HG03064 (cell line): ENCODE data around the gene TOMM34.

Experiments
- ATAC-seq: cut with Tn5 transposase; IDR thresholded peaks from one replicate; pipeline ENCODE4 v1.9.1; 2021; ENCODE audit warnings: low read depth; ENCODE audit not compliant: unreplicated experiment

The TOMM34 gene

DNA sequence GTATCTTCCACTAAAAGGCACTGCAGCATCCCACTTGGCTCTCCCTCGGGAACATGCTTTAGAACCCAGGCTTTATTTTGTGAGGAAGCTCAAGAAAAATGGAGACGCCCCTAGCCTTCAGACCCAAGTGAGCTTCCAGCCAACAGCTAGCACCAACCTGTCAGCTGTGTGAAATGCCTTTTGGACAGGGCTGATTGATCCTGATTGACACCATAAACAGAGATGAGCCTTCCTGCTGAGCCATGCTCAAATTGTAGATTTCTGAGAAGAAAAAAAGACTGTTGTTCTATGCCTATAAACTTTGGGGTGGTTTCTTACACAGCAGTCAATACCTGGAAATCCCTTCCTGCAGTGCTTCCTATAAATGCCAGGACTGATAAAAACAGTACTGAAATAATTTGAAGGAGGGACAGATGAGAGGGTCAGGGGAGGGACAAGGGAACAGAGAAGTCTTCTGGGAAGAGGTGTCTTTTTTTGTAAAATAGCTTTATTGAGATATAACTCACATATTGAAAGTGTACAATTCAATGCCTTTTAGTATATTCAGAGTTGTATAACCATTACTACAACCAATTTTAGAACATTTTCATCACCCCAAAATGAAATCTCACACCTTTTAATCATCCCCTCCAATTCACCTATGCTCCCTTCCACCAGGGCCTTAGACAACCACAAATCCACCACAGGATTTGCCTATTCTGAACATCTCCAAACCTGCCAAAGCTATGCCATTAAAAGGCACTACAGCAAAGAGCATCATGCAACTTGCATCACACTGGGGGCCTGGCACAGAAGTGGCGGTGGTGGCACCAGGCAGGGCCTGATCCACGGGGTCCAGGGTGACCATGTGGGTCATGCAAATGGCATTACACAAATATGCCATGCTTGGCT is 3.4 kb upstream of the TOMM34 start:
- no peak for ATAC-seq

DNA sequence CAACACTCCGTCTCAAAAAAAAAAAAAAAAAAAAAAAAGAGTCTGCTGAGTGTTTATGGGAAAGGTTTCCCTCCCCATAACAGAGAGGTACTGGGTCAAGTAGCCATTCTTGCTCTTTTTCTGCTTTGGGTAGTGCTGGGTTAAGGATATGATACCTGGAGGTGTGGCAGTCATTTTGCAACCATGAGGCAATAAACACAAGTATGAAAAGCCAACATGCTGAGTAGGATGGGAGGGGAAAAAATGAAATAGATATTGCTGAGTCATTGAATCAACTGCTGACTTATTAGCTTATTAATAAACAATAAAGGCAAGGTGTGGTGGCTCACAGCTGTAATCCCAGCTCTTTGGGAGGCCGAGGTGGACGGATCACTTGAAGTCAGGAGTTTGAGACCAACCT is 2.3 kb upstream of the TOMM34 start:
- ATAC-seq: no peak

GRCh38 chr20:44961870-44962267 is 1.7 kb upstream of the TOMM34 start:
- ATAC-seq: no peak

DNA sequence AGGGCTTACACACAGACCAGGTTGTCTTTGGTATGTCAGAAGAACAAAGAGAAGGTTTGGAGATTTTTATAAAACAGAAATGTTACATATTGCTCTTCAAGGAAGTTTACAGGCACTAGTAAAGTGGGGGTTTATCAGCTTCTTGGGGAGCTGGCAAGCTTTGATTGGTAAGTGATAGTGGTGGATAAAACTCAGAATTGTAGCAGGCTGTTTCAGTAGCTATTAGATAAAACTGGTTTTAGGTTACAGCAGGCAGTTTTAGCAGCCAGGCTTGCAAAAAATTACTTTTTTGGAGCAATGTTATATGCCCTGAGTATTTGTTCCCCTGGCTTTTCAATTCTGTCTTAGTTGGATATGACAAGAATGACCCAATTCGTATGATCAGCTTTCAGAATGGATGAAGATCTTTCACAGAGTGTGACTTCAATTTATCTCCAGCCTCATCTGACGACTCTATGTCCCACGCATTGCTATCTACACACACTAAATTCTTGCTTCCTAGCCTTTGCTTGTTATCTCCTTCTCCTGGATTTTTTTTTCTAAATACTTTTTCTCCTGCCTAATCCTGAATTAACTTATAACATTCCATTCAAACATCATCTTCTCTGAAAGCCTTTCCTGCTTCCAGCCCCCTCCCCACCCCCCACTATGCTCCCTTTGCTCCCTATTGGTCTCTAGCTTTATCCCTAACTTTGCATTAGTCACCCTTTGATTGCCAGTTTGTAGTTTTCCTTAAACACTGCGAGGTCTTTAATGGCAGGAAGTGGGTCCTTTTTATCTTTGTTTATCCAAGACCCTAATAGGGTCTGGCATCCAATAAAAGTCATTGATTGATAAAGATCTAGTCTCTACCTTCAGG is 1.0 kb upstream of the TOMM34 start:
- ATAC-seq: no peak

DNA sequence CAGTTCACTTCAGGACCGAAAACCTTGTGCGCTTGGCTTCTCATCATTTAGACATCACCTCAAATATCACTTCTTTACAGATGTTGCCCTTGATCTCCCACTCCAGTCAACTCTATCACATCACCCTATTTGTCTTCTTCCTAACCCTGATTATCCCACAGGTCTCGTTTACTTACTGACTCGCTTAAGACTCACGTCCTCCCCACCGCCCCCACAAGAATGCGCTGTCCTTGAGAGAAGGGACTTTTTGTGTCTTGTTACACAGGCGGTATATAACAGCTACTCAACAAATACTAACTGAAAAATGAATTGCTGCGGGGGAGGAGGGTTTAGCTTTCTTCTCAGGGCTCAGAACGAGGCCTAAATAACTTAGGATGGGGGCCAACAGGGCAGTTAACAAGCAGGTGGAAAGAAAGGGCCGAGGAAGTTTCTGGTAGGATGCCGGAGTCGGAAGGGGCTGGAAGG is 527 bp downstream of the TOMM34 start:
- ATAC-seq: no peak

- ATAC-seq: no peak
These were observed 1.0 kb downstream of the TOMM34 start for GRCh38 chr20:44959082-44959637.

GRCh38 chr20:44958276-44958675 is 1.9 kb downstream of the TOMM34 start:
- ATAC-seq: no peak

- ATAC-seq: no peak
These were observed 3.8 kb downstream of the TOMM34 start for GRCh38 chr20:44956410-44956809.

DNA sequence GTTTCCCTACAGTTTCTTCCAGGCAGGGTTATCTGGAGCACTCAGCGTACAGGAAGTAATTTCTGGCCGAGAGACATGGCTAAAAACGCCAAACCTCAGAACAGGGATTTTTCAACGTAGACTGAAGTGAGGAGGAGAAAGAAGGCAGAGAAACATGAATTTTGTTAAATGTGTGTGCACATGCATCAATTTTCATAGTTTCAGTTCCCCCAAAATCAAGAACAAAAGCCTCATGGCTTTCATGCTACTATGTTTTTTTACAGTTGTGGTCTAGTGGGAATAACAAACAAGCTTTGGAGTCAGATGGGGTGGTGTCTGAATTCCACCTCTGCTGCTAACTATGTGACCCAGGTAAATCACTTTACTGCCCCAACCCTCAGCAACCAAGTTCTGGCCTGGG is 4.9 kb downstream of the TOMM34 start:
- ATAC-seq: no peak

GRCh38 chr20:44954211-44954610 is 6.0 kb downstream of the TOMM34 start:
- no peak for ATAC-seq

DNA sequence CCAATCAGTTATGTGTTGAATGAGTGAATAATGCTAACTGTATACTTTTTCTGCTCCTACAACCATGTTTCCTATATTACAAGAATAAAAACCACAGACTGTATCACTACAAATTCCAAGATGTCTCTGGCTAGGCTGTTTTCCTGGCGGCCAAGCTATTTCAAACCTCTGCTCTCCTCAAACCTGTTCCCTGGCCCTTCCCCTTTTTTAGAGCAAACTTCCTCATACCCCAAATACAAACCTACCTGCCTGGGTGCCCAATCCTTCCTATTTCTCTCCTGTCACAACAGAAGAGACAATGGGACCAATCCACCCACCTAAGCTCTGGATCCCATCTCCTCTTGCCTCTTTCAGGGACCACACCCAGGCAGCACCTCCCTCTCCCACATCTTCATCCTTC is 7.5 kb downstream of the TOMM34 start:
- no peak for ATAC-seq

- ATAC-seq: no peak
These were observed 9.8 kb downstream of the TOMM34 start for GRCh38 chr20:44950368-44950767.

DNA sequence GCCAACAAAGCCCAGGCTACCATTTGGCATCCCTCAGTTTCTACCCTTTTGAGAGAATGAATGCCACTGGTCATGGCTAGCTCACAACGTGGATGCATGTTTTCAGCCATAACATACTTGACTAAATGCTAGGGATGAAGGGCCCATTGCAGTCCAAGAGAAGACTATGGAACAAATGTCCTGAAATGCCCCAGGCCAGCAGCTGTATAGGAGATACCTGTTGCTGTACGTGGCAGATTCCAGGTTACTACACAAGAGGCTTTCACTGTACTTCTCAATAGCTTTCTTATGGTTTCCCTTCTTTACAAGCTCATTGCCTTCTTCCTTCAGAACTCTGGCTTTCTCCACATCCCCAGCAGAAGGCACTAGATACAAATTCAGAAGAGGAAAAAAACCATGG is 11.7 kb downstream of the TOMM34 start:
- ATAC-seq: no peak

DNA sequence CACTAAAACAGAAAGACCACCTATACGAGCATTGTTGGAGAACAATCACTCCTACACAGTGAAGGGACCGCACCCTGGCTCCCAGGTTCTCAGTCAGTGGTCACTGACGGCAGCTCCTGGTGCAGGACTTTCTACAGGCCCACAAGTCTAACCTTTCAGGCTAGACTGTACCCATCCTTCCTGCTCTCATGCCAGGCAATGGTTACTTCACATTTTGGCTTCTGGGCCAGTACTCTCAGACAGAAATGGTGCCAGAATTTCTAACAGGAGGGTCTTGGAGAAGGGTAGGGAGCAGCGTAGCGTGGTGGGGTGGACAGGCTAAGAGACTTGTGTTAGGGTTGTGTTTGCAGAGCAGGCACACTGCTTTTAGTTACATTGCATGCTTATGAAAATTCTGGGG is 12.1 kb downstream of the TOMM34 start:
- ATAC-seq: no peak

DNA sequence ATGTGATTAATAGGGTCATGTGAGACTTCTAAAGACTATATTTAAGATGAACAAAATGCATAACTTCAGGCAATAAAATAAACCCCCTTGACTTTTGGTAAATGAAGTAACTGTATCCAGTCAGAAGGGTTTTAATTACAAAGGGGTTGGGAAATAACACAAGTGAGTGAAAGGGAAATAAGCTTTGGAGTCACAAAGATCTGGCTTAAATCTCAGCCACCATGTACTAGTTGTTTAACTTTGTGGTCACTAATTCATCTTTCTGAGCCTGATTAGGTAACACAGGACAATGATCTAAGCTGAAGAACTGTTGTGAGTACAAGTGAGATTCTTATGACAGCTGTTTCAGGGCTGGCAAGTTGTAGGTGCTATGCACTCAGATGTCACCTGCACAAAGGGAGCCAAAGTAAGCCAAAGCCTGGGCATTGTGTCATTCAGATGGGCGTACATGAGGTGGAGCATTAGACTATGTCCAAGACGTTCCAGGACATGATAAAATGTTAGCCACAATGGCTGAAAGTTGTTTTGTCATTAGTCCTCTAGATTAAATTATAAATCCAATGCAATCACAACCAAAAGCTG is 13.8 kb downstream of the TOMM34 start:
- no peak for ATAC-seq

GRCh38 chr20:44945261-44945660 is 14.9 kb downstream of the TOMM34 start:
- no peak for ATAC-seq

GRCh38 chr20:44943828-44944227 is 16.4 kb downstream of the TOMM34 start:
- no peak for ATAC-seq

DNA sequence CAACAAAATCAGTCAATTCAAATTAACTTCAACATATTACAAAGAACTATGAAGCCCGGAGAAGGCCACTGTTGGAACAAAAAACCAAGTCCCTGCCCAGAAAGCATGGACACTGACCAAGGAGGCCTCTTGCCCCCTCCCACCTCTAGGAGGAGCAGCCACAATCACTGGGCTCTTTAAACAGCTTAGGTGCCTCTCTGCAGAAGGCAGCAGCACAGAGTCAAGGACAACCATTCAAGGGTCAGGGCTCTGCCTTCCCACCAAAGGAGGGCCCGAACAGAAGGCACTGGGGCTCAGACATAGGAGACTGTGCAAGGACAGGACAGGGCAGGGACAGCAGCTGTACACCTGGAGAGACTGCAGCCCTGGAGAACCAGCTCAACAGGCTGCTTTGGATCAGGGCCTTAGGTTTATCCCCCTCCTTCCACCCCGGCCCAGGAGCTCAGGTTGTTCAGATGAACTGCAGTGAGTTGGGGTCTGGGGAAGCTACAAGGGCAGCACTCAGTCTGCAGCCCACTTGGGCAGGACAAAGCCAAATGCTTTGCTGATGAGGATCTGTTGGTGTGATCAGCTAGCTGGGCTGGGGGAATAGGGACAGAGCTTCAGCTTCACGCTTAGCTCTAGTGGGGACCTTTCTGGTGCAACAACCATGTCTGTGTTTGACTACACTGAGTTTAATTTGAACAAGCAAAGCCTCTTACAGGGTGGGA is 17.8 kb downstream of the TOMM34 start:
- no peak for ATAC-seq

DNA sequence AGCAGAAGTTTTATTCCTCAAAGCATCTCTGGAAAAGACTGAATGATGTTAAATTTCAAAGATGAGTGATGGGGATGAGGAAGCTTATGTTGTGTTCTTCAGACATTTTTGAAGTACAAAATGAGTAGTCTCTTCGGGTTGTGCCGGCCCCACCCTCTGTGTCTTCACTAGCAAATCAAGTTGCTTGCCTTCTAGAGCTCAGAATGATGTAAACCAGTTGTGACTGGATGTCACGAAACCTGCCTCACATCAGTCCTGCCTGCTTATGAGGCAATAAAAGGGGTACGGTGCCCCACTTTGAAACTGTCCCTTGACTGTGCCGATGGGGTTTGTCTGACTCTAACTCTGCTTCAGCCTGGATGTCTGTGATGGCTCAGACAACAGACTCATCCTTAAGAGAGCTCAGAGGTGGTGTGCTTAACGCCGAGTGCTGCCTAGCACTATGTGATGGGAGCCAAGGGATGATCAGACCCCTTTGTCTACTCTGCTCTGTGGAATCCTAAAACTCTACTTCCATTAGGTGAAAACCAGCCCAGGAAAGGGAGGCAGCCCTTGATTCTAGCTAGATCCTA is 19.0 kb downstream of the TOMM34 start:
- no peak for ATAC-seq

DNA sequence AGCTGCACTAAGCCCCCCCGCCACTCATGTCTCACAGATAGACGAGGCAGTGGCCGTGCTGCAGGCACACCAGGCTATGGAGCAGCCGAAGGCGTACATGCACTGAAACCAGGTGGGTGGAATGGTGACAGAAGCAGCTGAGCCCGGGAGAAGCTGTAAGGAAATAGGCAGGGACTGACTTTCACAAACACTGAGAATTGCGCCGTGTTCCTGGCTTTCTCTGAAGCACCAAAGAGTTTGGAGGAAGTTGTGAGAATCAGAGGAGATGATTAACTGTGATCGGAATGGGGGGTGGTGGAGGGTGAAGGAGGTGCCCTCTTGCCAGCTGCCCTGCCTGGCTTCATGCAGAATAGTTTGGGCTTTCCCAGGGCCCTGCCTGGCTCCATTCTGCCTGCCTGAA is 21.6 kb downstream of the TOMM34 start:
- no peak for ATAC-seq
